Measurements from ENCODE around the gene HABP4.
"Not testable (repeated sequence)": the region's sequence is repeated elsewhere in the genome, so short reads cannot be mapped to it uniquely, and the experiment has no call there.

The HABP4 gene

DNA sequence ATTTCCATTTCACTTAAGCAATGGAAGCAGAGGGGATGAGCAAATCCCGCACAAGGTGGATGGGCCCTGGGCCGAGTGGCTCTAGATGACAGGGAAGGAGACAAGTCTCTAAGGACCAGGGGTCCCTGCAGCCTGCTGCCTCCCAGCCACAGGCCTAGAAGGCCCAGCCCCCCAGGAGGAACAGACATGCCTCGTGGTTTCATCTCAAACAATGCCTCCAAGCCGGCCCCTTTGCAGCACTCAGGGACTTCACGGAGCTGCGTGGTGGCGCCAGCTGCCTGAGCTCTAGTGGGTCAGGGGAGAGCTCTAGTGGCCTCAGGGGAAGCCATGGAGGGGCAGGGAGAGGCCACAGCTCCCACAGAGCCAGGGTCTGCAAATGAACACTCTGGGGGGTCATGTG is 48.8 kb downstream of the HABP4 start:
- no peak for DNase-seq (ENCODE audit: low spot score)

DNA sequence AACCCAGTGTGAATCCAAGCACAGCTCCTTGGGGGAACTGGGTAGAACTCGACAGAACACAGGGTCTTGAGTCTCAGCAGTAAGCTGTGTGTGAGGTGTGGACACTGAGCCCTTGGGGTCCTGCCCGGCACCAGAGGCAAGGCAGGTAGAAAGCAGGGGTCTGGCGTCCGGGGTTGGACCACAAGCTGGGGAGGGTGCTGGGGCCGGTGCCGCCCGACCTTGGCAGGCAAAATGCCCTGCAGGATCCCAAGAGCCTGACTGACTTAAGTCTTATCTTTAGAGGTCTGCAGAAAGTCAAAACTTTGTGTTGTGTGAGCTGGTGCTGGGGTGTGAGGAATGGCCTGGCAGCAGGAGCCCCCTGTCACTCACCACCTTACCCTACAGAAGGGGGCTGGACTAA is 49.3 kb downstream of the HABP4 start:
- no peak for DNase-seq (ENCODE audit: low spot score)

DNA sequence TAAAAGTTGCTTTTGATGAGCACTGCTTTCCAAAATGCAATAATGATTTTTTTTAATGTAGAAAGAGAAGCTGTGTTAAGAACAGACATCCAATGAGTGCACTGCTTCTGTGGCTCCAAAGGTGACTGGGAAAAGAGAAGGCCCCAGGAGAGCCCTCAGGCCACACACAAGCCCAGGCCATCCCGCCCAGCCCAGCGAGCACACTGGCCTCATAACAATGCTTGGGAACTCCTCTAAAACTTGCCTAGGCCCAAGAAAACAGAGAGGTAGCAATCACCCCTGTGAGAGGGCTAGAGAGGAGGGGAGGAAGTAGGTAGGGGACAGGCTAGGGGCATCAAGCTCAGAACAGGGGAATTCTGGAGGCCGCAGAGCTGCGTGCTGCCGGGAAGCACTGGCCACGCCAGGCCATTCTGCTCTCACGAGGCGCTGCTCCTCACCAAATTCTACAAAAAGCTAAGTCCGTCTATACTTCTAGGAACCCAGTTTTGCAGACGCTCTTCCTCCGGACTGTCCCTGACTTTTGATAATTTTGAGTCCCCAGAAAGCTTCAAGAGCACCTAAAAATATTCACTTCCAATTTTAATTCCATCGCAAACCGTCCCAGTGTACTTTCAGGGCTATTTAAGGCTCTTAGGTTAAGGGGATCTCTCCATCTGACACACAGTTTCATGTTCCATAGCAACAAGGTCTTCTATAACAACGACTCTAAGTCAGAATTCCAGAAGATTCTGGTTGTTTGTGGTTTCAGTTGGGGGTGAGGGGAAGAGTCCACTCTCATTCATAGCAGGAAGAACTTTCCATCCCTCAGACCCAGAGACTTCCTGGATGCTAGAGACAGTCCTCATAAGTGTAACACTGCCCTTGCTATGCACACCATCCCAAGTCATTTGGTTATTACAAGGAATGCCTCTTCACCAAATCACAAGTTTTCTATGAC is 51.0 kb downstream of the HABP4 start:
- DNase-seq (ENCODE audit: low spot score): no peak

- DNase-seq (ENCODE audit: low spot score): no peak
These were observed 51.9 kb downstream of the HABP4 start for GRCh38 chr9:96501633-96502538.

DNA sequence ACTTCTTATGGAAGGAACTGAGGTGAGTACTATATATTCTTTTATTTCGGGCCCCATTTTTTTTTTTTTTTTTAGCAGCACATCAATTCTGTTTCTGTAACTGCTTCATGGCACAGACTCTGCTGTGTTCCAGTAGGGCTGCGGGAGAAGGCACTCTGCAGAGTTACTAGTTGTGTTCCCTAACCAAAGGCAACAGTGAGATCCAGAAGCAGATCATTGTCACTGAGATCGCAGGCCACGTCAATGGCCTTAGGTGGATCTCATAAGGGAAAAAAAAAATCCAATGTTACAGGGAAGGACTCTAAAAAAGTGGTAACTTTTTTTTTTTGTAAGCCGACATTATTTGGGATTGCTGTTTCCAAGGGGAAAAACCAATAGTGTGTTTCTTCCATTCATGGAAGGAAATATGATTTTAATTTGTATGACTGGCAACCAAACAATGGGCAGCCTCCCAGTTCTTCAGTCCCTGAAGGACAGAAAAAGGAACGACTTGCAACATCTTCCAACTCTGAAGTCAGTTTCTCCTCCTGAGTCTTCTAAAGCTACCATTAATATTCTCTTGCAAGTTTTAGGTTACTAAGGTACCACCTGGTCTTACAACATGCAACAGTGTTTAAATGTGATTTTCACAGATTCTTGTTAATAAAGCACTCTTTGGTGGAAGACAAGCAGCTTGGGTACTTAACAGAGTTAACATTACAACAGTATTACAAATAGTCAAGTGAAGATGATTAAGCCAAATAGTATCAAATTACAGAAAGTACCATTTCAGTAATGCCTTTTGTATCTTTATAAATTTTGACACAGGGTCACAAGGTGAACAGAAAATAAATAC is 52.8 kb downstream of the HABP4 start:
- no peak for DNase-seq (ENCODE audit: low spot score)

GRCh38 chr9:96503374-96503748 is 53.4 kb downstream of the HABP4 start:
- DNase-seq (ENCODE audit: low spot score): not testable (repeated sequence)

- no peak for DNase-seq (ENCODE audit: low spot score)
These were observed 53.9 kb downstream of the HABP4 start for GRCh38 chr9:96503918-96504317.

GRCh38 chr9:96505316-96505991 is 55.5 kb downstream of the HABP4 start:
- no peak for DNase-seq (ENCODE audit: low spot score)

DNA sequence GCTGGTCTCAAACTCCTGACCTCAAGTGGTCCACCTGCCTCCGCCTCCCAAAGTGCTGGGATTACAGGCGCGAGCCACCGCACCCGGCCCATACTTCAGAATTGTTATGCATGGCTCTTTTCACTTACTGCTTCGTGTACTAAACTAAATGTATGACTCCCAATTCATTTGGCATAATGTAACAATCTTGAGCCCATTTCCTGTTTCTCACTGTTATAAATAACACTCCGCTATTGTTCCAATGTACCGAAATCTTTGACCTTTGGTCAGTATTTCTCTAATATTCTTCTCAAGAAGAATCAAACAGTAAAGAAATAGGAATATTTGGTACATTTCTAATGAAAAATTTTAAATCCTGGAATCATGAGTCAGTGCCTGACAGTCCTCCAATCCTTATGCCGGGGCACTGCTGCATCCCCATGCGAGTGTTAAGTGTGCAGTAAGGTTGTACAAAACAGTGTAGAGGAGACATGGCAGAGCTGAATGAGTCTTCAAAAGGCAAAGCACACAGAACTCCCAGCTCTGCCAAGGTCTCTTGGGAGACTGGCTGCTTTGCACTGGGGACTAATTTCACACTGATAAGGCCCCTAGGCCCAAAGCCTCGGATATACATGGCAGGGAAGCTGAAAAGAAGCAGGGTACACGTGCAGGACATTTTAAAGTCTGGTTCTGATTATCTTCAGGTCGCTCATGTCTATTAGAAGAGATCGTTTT is 58.4 kb downstream of the HABP4 start:
- DNase-seq (ENCODE audit: low spot score): no peak

DNA sequence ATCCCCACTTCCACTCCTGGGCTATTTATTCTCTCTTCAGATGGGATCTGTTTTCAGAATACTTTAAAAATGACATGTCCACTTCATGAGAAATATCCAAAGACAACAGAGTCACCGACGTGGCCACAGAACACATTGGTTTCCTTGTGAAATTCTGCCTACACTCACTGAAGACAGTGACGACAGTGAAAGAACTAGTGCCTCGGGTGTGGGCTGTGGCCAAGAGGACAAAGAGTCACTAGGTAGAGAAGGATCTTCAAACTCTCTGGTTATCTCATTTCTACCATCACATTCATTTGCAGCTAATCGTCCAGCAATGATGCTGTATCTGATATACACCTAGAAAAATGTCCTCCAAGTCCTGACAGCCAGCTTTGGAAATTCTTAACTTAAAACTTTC is 59.1 kb downstream of the HABP4 start:
- no peak for DNase-seq (ENCODE audit: low spot score)

- DNase-seq (ENCODE audit: low spot score): no peak
These were observed 59.9 kb downstream of the HABP4 start for GRCh38 chr9:96509848-96510247.

GRCh38 chr9:96510258-96510657 is 60.3 kb downstream of the HABP4 start:
- no peak for DNase-seq (ENCODE audit: low spot score)

- no peak for DNase-seq (ENCODE audit: low spot score)
These were observed 62.3 kb downstream of the HABP4 start for GRCh38 chr9:96512240-96512639.

GRCh38 chr9:96513622-96514021 is 63.7 kb downstream of the HABP4 start:
- DNase-seq (ENCODE audit: low spot score): no peak

GRCh38 chr9:96514108-96514799 is 64.3 kb downstream of the HABP4 start:
- no peak for DNase-seq (ENCODE audit: low spot score)

GRCh38 chr9:96514800-96515158 is 64.8 kb downstream of the HABP4 start:
- no peak for DNase-seq (ENCODE audit: low spot score)

DNA sequence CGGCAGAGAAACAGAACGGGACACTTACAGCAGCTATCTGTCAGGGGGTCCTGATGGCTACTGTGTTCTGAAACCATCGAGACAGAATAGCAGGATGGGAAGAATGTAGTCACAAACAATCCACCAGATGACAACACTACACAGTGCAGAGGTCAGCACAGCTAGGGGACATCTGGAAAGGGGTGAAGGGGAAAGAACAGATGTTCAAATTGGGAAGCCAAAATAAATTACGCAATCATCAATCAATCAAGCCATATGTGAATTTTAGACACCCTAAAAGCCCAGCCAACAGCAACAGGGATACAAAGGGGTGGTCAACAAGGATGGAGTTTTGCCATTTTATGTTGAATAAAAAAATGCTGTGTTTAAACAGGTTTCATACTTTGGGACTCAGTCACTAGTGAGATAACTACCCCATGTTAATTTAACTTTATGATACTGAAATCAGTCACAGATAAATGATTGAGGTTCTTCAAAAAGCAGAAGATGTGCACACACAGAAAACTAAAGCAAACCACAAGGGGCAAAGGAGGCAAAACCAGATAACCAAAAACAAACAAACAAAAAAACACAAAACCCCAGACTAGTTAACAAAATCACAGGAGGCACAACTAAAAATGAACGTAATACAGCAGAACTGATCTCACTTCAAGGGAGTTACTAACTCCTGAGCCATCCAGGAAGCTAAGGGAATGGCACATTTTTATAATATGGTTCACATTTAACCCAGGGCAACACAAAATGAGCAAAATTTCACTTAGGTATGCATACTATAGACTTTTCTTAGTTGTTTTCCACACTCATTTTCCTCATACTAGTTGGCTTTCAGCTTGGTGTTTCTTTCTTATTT is 65.9 kb downstream of the HABP4 start:
- DNase-seq (ENCODE audit: low spot score): no peak

GRCh38 chr9:96519095-96519494 is 69.1 kb downstream of the HABP4 start:
- DNase-seq (ENCODE audit: low spot score): no peak

GRCh38 chr9:96519787-96520186 is 69.8 kb downstream of the HABP4 start:
- no peak for DNase-seq (ENCODE audit: low spot score)

Data from CD4-positive, alpha-beta T cell treated with Interleukin-6 at 100 ng/mL for 8 hours (primary cell).